Stimulated activated CD4-positive, alpha-beta T cell treated with anti-CD3 and anti-CD28 coated beads, Interleukin-15, amount 100 ng/mL, for 24 hours (primary cell): ENCODE results near the gene PCAT7.

Experiments
- DNase-seq: peaks from one replicate; pipeline ENCODE4 v3.0.0-alpha.2; 2020

PCAT7 gene

DNA sequence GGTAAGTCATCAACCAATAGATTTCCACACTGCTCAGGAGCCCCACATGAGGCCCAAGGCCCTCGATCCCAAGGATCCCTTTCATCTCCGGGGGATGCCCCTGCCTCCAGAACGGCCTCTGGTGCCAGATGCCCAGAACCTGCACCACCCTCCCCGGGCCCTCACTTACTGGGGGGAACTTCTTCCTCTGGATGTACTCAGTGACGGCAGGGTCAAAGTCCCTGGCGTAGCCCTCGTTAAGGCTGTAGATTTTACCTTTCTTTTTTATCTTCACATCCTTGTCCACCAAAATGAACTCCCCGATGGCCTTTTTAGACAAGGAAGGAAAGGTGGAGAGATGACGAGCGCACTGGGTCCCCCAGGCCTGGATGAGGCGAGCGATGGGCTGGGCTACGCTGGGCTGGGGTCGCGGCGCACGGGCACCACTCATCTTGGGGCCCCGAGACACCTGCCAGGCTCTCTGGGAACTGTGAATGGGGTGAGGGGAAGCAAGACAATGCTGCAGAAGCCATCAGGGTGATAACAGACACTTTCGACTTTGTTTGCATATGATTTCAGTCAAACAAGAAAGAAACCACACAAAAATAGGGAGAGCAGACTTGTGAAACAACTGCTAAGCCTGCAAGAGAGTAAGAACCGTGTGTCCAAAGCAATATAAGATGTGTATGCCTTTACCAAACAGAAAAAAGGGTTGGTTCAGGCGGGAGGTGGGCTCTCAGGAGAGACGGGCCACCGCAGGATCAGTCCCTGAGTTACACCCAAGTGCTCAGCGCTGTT lies 52.0 kb downstream of the PCAT7 start:
- DNase-seq: no peak

DNA sequence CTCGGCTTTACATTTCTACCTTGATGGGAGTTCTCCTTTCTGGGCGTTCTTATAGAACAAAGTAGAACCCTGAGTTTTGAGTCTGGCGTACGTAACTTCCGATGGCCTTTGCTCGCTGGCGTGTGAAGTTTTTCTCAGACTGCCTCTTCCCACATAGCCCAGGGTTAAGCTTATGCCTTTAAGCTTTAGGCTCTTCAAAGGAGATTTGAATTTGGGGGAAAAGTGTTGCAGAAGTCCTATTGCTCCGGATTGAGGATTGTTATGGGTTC lies 52.5 kb downstream of the PCAT7 start:
- DNase-seq: no peak

GRCh38 chr9:94610181-94610606 lies 55.3 kb downstream of the PCAT7 start:
- DNase-seq: no peak

- DNase-seq: peak; percentile 85
Observed at GRCh38 chr9:94611638-94612068, 56.8 kb downstream of the PCAT7 start.

DNA sequence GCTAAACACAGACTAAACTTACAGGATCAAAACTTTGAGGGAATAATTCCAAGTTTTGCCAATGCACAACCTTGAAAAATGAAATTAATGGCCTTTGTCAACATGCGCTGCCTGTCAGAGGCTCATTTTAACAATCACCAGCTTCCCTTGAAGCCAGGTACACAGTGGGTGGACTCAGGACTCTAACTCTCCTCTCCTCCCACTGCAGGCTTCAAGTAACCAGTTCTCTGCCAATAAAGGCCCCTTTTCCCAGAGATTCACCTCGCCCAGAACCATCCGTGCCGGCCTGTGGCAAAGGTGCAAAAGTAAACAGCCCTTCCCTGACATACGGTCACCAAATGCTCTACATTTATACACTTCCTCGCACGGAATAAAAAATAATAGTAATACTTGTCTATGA lies 57.2 kb downstream of the PCAT7 start:
- DNase-seq: peak; percentile 5

GRCh38 chr9:94613003-94613402 lies 58.1 kb downstream of the PCAT7 start:
- no peak for DNase-seq

DNA sequence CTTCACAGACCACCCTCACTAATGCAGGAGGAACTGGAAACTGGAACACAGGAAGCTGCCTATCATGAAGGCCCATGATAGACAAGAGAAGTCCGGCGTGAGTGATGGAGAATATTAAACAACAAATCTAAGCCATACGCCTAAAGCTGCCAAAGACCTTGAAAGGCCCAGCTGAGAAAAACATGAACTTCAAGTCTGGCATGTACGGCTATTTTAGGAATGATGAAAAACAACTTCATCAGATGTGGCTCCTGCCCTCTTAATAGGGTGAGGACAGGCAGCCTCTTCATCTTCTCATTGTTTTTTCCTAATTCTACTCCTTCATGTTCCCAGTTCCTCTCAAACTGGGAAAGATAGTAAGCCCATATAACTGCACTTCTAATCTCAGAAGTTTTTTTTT lies 64.1 kb downstream of the PCAT7 start:
- DNase-seq: no peak
